ENCODE results near the gene RRAGB.
"Not testable (repeated sequence)": the region's sequence is repeated elsewhere in the genome, so short reads cannot be mapped to it uniquely, and the experiment has no call there.

DNA sequence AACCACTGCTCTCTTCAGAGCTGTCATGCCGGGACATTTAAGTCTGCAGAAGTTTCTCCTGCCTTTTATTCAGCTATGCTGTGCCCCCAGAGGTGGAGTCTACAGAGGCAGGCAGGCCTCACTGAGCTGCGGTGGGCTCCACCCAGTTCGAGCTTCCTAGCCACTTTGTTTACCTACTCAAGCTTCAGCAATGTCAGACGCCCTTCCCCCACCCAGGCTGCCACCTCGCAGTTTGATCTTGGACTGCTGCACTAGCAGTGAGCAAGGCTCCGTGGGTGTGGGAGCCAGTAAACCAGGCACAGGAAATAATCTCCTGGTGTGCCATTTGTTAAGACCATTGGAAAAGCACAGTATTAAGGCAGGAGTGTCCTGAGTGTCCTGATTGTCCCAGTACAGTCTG lies 56.9 kb downstream of the RRAGB start:
- TF ChIP-seq RAD21 (IDR thresholded peaks at IDR 0.05; ENCODE audit: low read length); POLR2A (IDR thresholded peaks at IDR 0.05; ENCODE audit: low read depth, low read length); FOS (IDR thresholded peaks at IDR 0.05; ENCODE audit: low read depth, low read length); SMC3 (IDR thresholded peaks at IDR 0.05; ENCODE audit: low read depth, low read length); RFX5 (IDR thresholded peaks at IDR 0.05; ENCODE audit: low read depth, low read length): not testable (repeated sequence)
- TF ChIP-seq, protein P1, sequence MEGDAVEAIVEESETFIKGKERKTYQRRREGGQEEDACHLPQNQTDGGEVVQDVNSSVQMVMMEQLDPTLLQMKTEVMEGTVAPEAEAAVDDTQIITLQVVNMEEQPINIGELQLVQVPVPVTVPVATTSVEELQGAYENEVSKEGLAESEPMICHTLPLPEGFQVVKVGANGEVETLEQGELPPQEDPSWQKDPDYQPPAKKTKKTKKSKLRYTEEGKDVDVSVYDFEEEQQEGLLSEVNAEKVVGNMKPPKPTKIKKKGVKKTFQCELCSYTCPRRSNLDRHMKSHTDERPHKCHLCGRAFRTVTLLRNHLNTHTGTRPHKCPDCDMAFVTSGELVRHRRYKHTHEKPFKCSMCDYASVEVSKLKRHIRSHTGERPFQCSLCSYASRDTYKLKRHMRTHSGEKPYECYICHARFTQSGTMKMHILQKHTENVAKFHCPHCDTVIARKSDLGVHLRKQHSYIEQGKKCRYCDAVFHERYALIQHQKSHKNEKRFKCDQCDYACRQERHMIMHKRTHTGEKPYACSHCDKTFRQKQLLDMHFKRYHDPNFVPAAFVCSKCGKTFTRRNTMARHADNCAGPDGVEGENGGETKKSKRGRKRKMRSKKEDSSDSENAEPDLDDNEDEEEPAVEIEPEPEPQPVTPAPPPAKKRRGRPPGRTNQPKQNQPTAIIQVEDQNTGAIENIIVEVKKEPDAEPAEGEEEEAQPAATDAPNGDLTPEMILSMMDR (conservative IDR thresholded peaks at IDR 0.05; ENCODE audit: low read depth, low read length), result not testable (repeated sequence)
